SH-SY5Y (cell line): ENCODE measurements around the gene CGNL1.

Experiments
- GATA2 ChIP-seq: IDR thresholded peaks from 2 replicates; pipeline ENCODE4 v1.6.1; 2011; ENCODE audit warnings: mild to moderate bottlenecking, low read depth, low read length
- GATA3 ChIP-seq: IDR thresholded peaks from 2 replicates; pipeline ENCODE4 v1.6.1; 2011; ENCODE audit warnings: low read depth, mild to moderate bottlenecking, low read length, moderate library complexity

The CGNL1 gene

GRCh38 chr15:57439128-57440027, 63.1 kb downstream of the CGNL1 start:
- TF ChIP-seq GATA3, result no peak
- TF ChIP-seq GATA2, result no peak

- TF ChIP-seq GATA2, result no peak
- TF ChIP-seq GATA3, result no peak
These were observed 63.9 kb downstream of the CGNL1 start for GRCh38 chr15:57440167-57440566.

- TF ChIP-seq GATA2, result no peak
- no peak for TF ChIP-seq GATA3
These were observed 64.5 kb downstream of the CGNL1 start for GRCh38 chr15:57440799-57441198.

GRCh38 chr15:57442335-57442734, 66.0 kb downstream of the CGNL1 start:
- no peak for TF ChIP-seq GATA3
- no peak for TF ChIP-seq GATA2

GRCh38 chr15:57443486-57443885, 67.2 kb downstream of the CGNL1 start:
- TF ChIP-seq GATA2 (no peak), GATA3 (no peak)

- no peak for TF ChIP-seq GATA3
- TF ChIP-seq GATA2, result no peak
These were observed 68.7 kb downstream of the CGNL1 start for GRCh38 chr15:57444877-57445513.

- no peak for TF ChIP-seq GATA2
- no peak for TF ChIP-seq GATA3
These were observed 69.6 kb downstream of the CGNL1 start for GRCh38 chr15:57445872-57446271.

GRCh38 chr15:57446393-57446792, 70.1 kb downstream of the CGNL1 start:
- TF ChIP-seq GATA3, result no peak
- TF ChIP-seq GATA2, result no peak

GRCh38 chr15:57451555-57451954, 75.2 kb downstream of the CGNL1 start:
- TF ChIP-seq GATA2 (no peak), GATA3 (no peak)

GRCh38 chr15:57452090-57452754, 75.9 kb downstream of the CGNL1 start:
- no peak for TF ChIP-seq GATA3
- no peak for TF ChIP-seq GATA2

- no peak for TF ChIP-seq GATA3
- TF ChIP-seq GATA2, result no peak
These were observed 79.6 kb downstream of the CGNL1 start for GRCh38 chr15:57455929-57456328.

GRCh38 chr15:57456559-57456958, 80.3 kb downstream of the CGNL1 start:
- TF ChIP-seq GATA3 (no peak), GATA2 (no peak)

GRCh38 chr15:57457726-57458125, 81.4 kb downstream of the CGNL1 start:
- TF ChIP-seq GATA2 (no peak), GATA3 (no peak)

GRCh38 chr15:57458356-57458781, 82.1 kb downstream of the CGNL1 start:
- TF ChIP-seq GATA2 (peak; percentile 70), GATA3 (no peak; the same call in 1 of the 2 replicates)
